Body of pancreas (tissue), 4 donors: ENCODE measurements around the gene SLC37A1. TPM values are rescaled to one million over a fixed set of nuclear protein-coding genes. Genes with fewer than 3 reads are reported as not detected.

Source experiments
- ATAC-seq: fragments of 150-250 bp; one replicate; pipeline ENCODE4 v1.9.1; 2016
- DNase-seq, 4 donors: peaks; one replicate each; pipeline ENCODE4 v3.0.0-alpha.2; 2019
- H3K27ac ChIP-seq, 4 donors: fragments of 200-600 bp; sonication (generic); 1 replicate in 3 of 4; 2 replicates in 1 of 4; pipeline versions ENCODE4 v1.5.1 to v1.6.1; 2016 to 2019; ENCODE audit warnings: mild to moderate bottlenecking in 1 of 4, mixed read lengths in 1 of 4, moderate library complexity in 1 of 4
- H3K27me3 ChIP-seq, 2 donors: fragments of 200-600 bp; sonication (generic); one replicate each; pipeline ENCODE4 v1.6.0; 2016; ENCODE audit warnings: mild to moderate bottlenecking in 1 of 2
- H3K36me3 ChIP-seq, 2 donors: fragments of 200-600 bp; sonication (generic); replicated peaks in 1 of 2; 2 replicates each; pipeline ENCODE4 v1.5.1; 2016; ENCODE audit warnings: low read depth in 2 of 2; ENCODE audit not compliant: insufficient read depth in 1 of 2
- H3K4me1 ChIP-seq: fragments of 200-600 bp; sonication (generic); one replicate; pipeline ENCODE4 v1.6.0; 2016
- H3K4me3 ChIP-seq, 2 donors: fragments of 200-600 bp; sonication (generic); 1 replicate in 1 of 2; 2 replicates in 1 of 2; pipeline ENCODE4 v1.5.1; 2016 to 2019
- H3K9me3 ChIP-seq, 3 donors: fragments of 200-600 bp; sonication (generic); 1 replicate in 2 of 3; 2 replicates in 1 of 3; pipeline ENCODE4 v1.5.1; 2016
- POLR2A ChIP-seq, 3 donors: fragments of 450-650 bp; IDR thresholded peaks; one replicate each; pipeline ENCODE4 v1.6.1; 2016; ENCODE audit warnings: antibody characterized with exemption in 3 of 3, mild to moderate bottlenecking in 2 of 3
- WGBS, 2 donors: methylation state at CpG; one replicate each; pipeline ENCODE4 v1.1.5; 2017; 5-methylcytosine and 5-hydroxymethylcytosine counted together
- intact Hi-C: fragments of 100-400 bp; cut with DNase I; formaldehyde crosslinking; loops from one replicate; pipeline ENCODE4 v1.15.1; 2023
- total RNA-seq, 2 donors: library from RNA; depleted of rRNA; stranded (reverse); fragments of >200 nt; gene quantifications; one replicate each; pipeline ENCODE4 v1.1.0, GENCODE V29; 2016
- TF ChIP-seq, protein P1 (sequence below), 7 experiments: fragments of 450-650 bp in 4 of 7; fragments of 200-600 bp in 3 of 7; sonication (generic) in 3 of 7; IDR thresholded peaks; one replicate each; pipeline ENCODE4 v1.5.1; 2016 to 2019; ENCODE audit warnings: antibody characterized with exemption in 7 of 7

Gene SLC37A1
- total RNA-seq, 2 donors from 2014 or later, result 6.3 to 16.3 TPM

GRCh38 chr21:42527489-42528158 is 14.0 kb downstream of the SLC37A1 start:
- Histone ChIP-seq H3K27ac (peak overlapping the region in 1 of 4 donors; percentile 66), H3K9me3 (no peaks in the 10 kb centered on the region), H3K27me3 (no peaks in the 10 kb centered on the region), H3K4me1 (peaks cover 27% of the 10 kb centered on the region), H3K4me3 (no peak overlapping the region), H3K36me3 (peaks cover 0 to under 1% of the 10 kb centered on the region in 2 donors)
- TF ChIP-seq, protein P1, sequence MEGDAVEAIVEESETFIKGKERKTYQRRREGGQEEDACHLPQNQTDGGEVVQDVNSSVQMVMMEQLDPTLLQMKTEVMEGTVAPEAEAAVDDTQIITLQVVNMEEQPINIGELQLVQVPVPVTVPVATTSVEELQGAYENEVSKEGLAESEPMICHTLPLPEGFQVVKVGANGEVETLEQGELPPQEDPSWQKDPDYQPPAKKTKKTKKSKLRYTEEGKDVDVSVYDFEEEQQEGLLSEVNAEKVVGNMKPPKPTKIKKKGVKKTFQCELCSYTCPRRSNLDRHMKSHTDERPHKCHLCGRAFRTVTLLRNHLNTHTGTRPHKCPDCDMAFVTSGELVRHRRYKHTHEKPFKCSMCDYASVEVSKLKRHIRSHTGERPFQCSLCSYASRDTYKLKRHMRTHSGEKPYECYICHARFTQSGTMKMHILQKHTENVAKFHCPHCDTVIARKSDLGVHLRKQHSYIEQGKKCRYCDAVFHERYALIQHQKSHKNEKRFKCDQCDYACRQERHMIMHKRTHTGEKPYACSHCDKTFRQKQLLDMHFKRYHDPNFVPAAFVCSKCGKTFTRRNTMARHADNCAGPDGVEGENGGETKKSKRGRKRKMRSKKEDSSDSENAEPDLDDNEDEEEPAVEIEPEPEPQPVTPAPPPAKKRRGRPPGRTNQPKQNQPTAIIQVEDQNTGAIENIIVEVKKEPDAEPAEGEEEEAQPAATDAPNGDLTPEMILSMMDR (IDR thresholded peaks at IDR 0.05), result no peak
- TF ChIP-seq POLR2A (IDR thresholded peaks at IDR 0.05), result no peak
- ATAC-seq, result no peak
- DNase-seq, result no peak
- 62 to 81% methylated on average over 10 to 13 of the region's 13 CpGs for WGBS, 2 donors
- intact Hi-C loops, result no loop called here

DNA sequence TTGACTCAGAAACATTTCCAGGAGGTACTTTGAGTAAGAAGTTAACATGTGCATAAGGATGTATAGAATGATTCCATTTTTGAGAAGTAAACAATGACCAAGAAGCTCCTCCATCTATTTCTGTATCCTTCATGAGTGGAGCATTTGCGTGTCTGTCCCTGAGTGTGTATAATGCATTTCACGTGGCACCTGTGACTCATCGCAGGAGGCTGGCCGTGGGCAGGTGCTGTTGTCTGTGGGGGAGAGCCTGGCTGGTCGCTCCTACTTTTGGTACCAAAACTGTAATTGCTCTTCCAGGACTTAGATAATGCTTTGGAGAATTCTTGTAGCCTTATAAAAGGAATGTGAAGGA is 16.5 kb downstream of the SLC37A1 start:
- no peak for TF ChIP-seq POLR2A (IDR thresholded peaks at IDR 0.05)
- TF ChIP-seq, protein P1 (IDR thresholded peaks at IDR 0.05), result no peak
- intact Hi-C loops, result no loop called here
- no peaks in the 10 kb centered on the region for H3K9me3 ChIP-seq

GRCh38 chr21:42531771-42532170 is 18.1 kb downstream of the SLC37A1 start:
- Histone ChIP-seq H3K4me3 (no peak overlapping the region), H3K9me3 (no peaks in the 10 kb centered on the region), H3K27ac (no peak overlapping the region), H3K4me1 (peaks cover 13% of the 10 kb centered on the region), H3K36me3 (no peaks in the 10 kb centered on the region), H3K27me3 (no peaks in the 10 kb centered on the region)
- 87 to 90% methylated on average over 1 to 8 of the region's 8 CpGs for WGBS, 2 donors
- ATAC-seq, result no peak
- DNase-seq, result no peak
- TF ChIP-seq, protein P1 (IDR thresholded peaks at IDR 0.05), result no peak
- no peak for TF ChIP-seq POLR2A (IDR thresholded peaks at IDR 0.05)
- intact Hi-C loops, result no loop called here

More for the DNA sequence above, 16.5 kb downstream of the SLC37A1 start:
- H3K36me3 ChIP-seq, result no peaks in the 10 kb centered on the region
- 81 to 87% methylated on average over 5 of the region's 5 CpGs for WGBS, 2 donors
- no peaks in the 10 kb centered on the region for H3K27me3 ChIP-seq
- H3K27ac ChIP-seq, result no peak overlapping the region
- no peak for ATAC-seq
- H3K4me1 ChIP-seq, result peaks cover 24% of the 10 kb centered on the region
- no peak overlapping the region for H3K4me3 ChIP-seq
- no peak for DNase-seq

- H3K27ac ChIP-seq, result no peak overlapping the region
- peak; percentile 48 for ATAC-seq
- intact Hi-C loops, result no loop called here
- peaks cover 4% of the 10 kb centered on the region for H3K4me1 ChIP-seq
- H3K4me3 ChIP-seq, result no peak overlapping the region
- no peaks in the 10 kb centered on the region for H3K9me3 ChIP-seq
- 68 to 88% methylated on average over 13 to 18 of the region's 18 CpGs for WGBS, 2 donors
- no peaks in the 10 kb centered on the region for H3K36me3 ChIP-seq
- H3K27me3 ChIP-seq, result no peaks in the 10 kb centered on the region
- TF ChIP-seq, protein P1 (IDR thresholded peaks at IDR 0.05), result no peak
- no peak for TF ChIP-seq POLR2A (IDR thresholded peaks at IDR 0.05)
- peak in 3 of 4 donors; percentile 50 to 61 (median 56) for DNase-seq
Measured at GRCh38 chr21:42532466-42533181, 19.0 kb downstream of the SLC37A1 start.
